Vagina (tissue), 2 donors: ENCODE results near the gene SRF. TPM values are rescaled to one million over a fixed set of nuclear protein-coding genes. Genes with fewer than 3 reads are reported as not detected.

Source experiments
- DNase-seq, 2 donors: peaks; one replicate each; pipeline ENCODE4 v3.0.0-alpha.2; 2017; ENCODE audit errors: extremely low spot score in 2 of 2
- H3K27ac ChIP-seq: fragments of 200-600 bp; sonication (generic); one replicate; pipeline ENCODE4 v1.5.1; 2019
- H3K27me3 ChIP-seq: fragments of 200-600 bp; sonication (generic); one replicate; pipeline ENCODE4 v1.5.1; 2019
- H3K36me3 ChIP-seq, 2 donors: fragments of 200-600 bp; sonication (generic); one replicate each; pipeline ENCODE4 v1.5.1; 2017 to 2019
- H3K4me1 ChIP-seq: fragments of 200-600 bp; sonication (generic); one replicate; pipeline ENCODE4 v1.5.1; 2019
- H3K4me3 ChIP-seq, 2 donors: fragments of 200-600 bp; sonication (generic); 1 replicate in 1 of 2; 2 replicates in 1 of 2; pipeline ENCODE4 v1.5.1; 2016 to 2019
- H3K9me3 ChIP-seq: fragments of 200-600 bp; sonication (generic); one replicate; pipeline ENCODE4 v1.5.1; 2019
- CTCF ChIP-seq, 3 experiments: fragments of 450-650 bp in 2 of 3; fragments of 200-600 bp in 1 of 3; sonication (generic) in 1 of 3; IDR thresholded peaks; one replicate each; pipeline ENCODE4 v1.5.1; 2017 to 2019; ENCODE audit warnings: antibody characterized with exemption in 3 of 3, mild to moderate bottlenecking in 2 of 3, moderate library complexity in 2 of 3
- POLR2A ChIP-seq, 2 donors: fragments of 450-650 bp; IDR thresholded peaks; one replicate each; pipeline ENCODE4 v1.6.1; 2017; ENCODE audit warnings: antibody characterized with exemption in 2 of 2, mild to moderate bottlenecking in 2 of 2, moderate library complexity in 2 of 2
- POLR2AphosphoS5 ChIP-seq, 2 donors: sonication (generic); formaldehyde crosslinking; IDR thresholded peaks; one replicate each; pipeline ENCODE4 v1.9.0; 2017; ENCODE audit warnings: antibody characterized with exemption in 2 of 2, mild to moderate bottlenecking in 2 of 2, low read depth in 1 of 2; ENCODE audit not compliant: insufficient read depth in 1 of 2
- intact Hi-C: fragments of 100-400 bp; cut with DNase I; formaldehyde crosslinking; loops from one replicate; pipeline ENCODE4 v1.15.1; 2023
- total RNA-seq: library from RNA; depleted of rRNA; stranded (reverse); fragments of >200 nt; gene quantifications from one replicate; pipeline ENCODE4 v1.2.3, GENCODE V29; 2016

The SRF gene
- total RNA-seq, result 28.2 TPM

GRCh38 chr6:43170931-43171706, at the start of gene SRF:
SRF (plus strand) TSS chr6:43171269; CDS start chr6:43171657, 388 bp downstream.
- Histone ChIP-seq H3K36me3 (peaks cover 0 to 8% of the 10 kb centered on the region in 2 donors), H3K27me3 (no peaks in the 10 kb centered on the region), H3K4me1 (peaks cover 35% of the 10 kb centered on the region), H3K4me3 (peak within 1 kb of the TSS; percentile 80 to 88), H3K27ac (peak within 1 kb of the TSS; percentile 97), H3K9me3 (no peaks in the 10 kb centered on the region)
- peak; percentile 100 for DNase-seq
- TF ChIP-seq POLR2AphosphoS5 (IDR thresholded peaks at IDR 0.05; ENCODE audit: insufficient read depth in 1 of 2, low read depth in 1 of 2) (peak; percentile 94 to 97), POLR2A (IDR thresholded peaks at IDR 0.05) (peak in 1 of 2 donors; percentile 64), CTCF (IDR thresholded peaks at IDR 0.05) (peak in 1 of 3 experiments; percentile 31)
- intact Hi-C loops, result no loop called here

GRCh38 chr6:43122146-43122545, 48.9 kb upstream of the SRF start:
- Histone ChIP-seq H3K4me3 (no peak overlapping the region), H3K27me3 (no peaks in the 10 kb centered on the region), H3K9me3 (no peaks in the 10 kb centered on the region), H3K27ac (peak overlapping the region; percentile 85), H3K36me3 (no peaks in the 10 kb centered on the region), H3K4me1 (peaks cover 66% of the 10 kb centered on the region)
- no peak for DNase-seq
- TF ChIP-seq CTCF (IDR thresholded peaks at IDR 0.05), result no peak
- no peak for TF ChIP-seq POLR2AphosphoS5 (IDR thresholded peaks at IDR 0.05; ENCODE audit: insufficient read depth in 1 of 2, low read depth in 1 of 2)
- TF ChIP-seq POLR2A (IDR thresholded peaks at IDR 0.05), result no peak
- intact Hi-C loops, result loop anchor here (10.0 kb wide), 1 partner anchor 47 kb away; the partner anchor contains the start of gene PTK7

GRCh38 chr6:43123461-43124314, 47.4 kb upstream of the SRF start:
- Histone ChIP-seq H3K4me3 (peak overlapping the region in 1 of 2 donors; percentile 11), H3K27ac (peak overlapping the region; percentile 85)
- DNase-seq, result no peak

GRCh38 chr6:43124481-43124880, 46.6 kb upstream of the SRF start:
- TF ChIP-seq POLR2A (IDR thresholded peaks at IDR 0.05) (no peak), CTCF (IDR thresholded peaks at IDR 0.05) (no peak), POLR2AphosphoS5 (IDR thresholded peaks at IDR 0.05; ENCODE audit: insufficient read depth in 1 of 2, low read depth in 1 of 2) (no peak)
- Histone ChIP-seq H3K27me3 (no peaks in the 10 kb centered on the region), H3K4me1 (peaks cover 78% of the 10 kb centered on the region), H3K4me3 (no peak overlapping the region), H3K9me3 (no peaks in the 10 kb centered on the region), H3K36me3 (no peaks in the 10 kb centered on the region), H3K27ac (peak overlapping the region; percentile 85)
- DNase-seq, result no peak
- intact Hi-C loops, result loop anchor here (10.0 kb wide), 1 partner anchor 50 kb away; the partner anchor contains the start of gene PTK7

More at GRCh38 chr6:43123461-43124314, 47.4 kb upstream of the SRF start:
- no peaks in the 10 kb centered on the region for H3K9me3 ChIP-seq
- H3K4me1 ChIP-seq, result peaks cover 72% of the 10 kb centered on the region
- H3K27me3 ChIP-seq, result no peaks in the 10 kb centered on the region
- no peaks in the 10 kb centered on the region for H3K36me3 ChIP-seq
- no peak for TF ChIP-seq CTCF (IDR thresholded peaks at IDR 0.05)
- no peak for TF ChIP-seq POLR2AphosphoS5 (IDR thresholded peaks at IDR 0.05; ENCODE audit: insufficient read depth in 1 of 2, low read depth in 1 of 2)
- TF ChIP-seq POLR2A (IDR thresholded peaks at IDR 0.05), result no peak
- intact Hi-C loops, result loop anchor here (10.0 kb wide), 1 partner anchor 49 kb away; the partner anchor contains the start of gene PTK7
